BJ (cell line): Measurements from ENCODE around the gene OR52N2. TPM values are rescaled to one million over a fixed set of nuclear protein-coding genes. Genes with fewer than 3 reads are reported as not detected.

Experiments
- CTCF ChIA-PET: fragments of 350-600 bp; formaldehyde crosslinking; extraction: SDS; loops from one replicate; lab custom pipeline; 2021; ENCODE audit warnings: antibody characterized with exemption, inconsistent platforms; lab: Yijun Ruan, JAX
- POLR2A ChIA-PET: fragments of 300-600 bp; sonication (Branson Sonifier 250); formaldehyde crosslinking; extraction: SDS; loops from one replicate; lab custom pipeline; 2021; ENCODE audit warnings: antibody characterized with exemption; lab: Charles Lee
- DNase-seq: peaks from one replicate; pipeline ENCODE4 v3.0.0-alpha.2; 2011; ENCODE audit warnings: low read depth
- H3K27me3 ChIP-seq: 2 replicates; pipeline ENCODE4 v1.6.0; 2011; ENCODE audit warnings: low read length; ENCODE audit not compliant: control insufficient read depth, insufficient read depth
- H3K36me3 ChIP-seq: 2 replicates; pipeline ENCODE4 v1.5.1; 2011; ENCODE audit warnings: low read length; ENCODE audit not compliant: control insufficient read depth, insufficient read depth
- H3K4me3 ChIP-seq: 2 replicates; pipeline ENCODE4 v1.5.1; 2011; ENCODE audit warnings: low read depth, mild to moderate bottlenecking, control low read depth, low read length
- CTCF ChIP-seq: IDR thresholded peaks from 2 replicates; pipeline ENCODE4 v1.5.1; 2011; ENCODE audit warnings: low read depth, mild to moderate bottlenecking, control low read depth, inconsistent platforms, low read length, moderate library complexity; ENCODE audit not compliant: insufficient read depth
- polyA plus RNA-seq: library from polyadenylated mRNA; depleted of rRNA; stranded (reverse); fragments of >200 nt; gene quantifications from 2 replicates; pipeline ENCODE4 v1.2.3, GENCODE V29; 2011; rRNA removed

The OR52N2 gene
- polyA plus RNA-seq, 1 experiment = not detected

- DNase-seq = no peak
- no peak overlapping the region for H3K4me3 ChIP-seq
- POLR2A ChIA-PET = no interaction called here
- no peaks in the 10 kb centered on the region for H3K27me3 ChIP-seq
- CTCF ChIA-PET = no interaction called here
- TF ChIP-seq CTCF = no peak
- no peaks in the 10 kb centered on the region for H3K36me3 ChIP-seq
Measured at GRCh38 chr11:5846701-5847100, 38.0 kb downstream of the OR52N2 start.

GRCh38 chr11:5847711-5848110 lies 39.0 kb downstream of the OR52N2 start:
- Histone ChIP-seq H3K27me3 (no peaks in the 10 kb centered on the region), H3K36me3 (no peaks in the 10 kb centered on the region), H3K4me3 (no peak overlapping the region)
- ChIA-PET CTCF (no interaction called here), POLR2A (no interaction called here)
- DNase-seq = no peak
- no peak for TF ChIP-seq CTCF

DNA sequence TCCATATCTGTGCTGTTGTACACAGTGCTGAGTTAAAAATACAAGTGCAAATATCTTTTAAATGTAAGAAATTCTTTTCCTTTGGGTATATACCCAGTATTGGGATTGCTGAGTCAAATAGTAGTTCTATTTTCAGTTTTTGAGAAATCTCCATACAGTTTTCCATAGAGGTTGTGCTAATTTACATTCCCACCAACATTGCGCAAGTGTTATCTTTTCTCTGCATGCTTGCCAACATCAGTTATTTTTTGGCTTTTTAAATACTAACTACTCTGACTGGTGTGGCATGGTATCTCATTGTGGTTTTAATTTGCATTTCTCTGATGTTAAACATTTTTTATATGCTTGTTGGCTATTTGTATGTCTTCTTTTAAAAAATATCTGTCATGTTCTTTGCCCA lies 42.3 kb downstream of the OR52N2 start:
- Histone ChIP-seq H3K27me3 (no peaks in the 10 kb centered on the region), H3K36me3 (no peaks in the 10 kb centered on the region), H3K4me3 (no peak overlapping the region)
- DNase-seq = no peak
- ChIA-PET POLR2A (no interaction called here), CTCF (no interaction called here)
- no peak for TF ChIP-seq CTCF

DNA sequence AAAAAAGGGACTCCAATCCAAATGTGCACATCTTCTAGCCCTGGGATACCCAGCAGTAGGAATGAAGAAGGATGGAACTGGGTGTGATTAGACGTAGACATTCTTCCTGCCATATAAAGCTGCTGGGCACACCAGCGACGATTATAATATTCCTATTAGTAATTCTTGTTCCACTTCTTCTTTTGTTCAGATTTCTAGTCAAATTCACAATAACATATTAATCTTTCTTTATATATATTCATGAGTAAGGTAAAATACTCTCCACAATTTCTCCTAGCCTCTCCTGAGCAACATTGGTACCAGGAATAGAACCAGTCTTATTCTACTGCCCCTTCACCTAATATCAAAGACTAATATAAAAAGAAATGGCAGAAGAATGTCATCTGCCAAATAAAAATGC lies 48.9 kb downstream of the OR52N2 start, which contains the start of gene OR52E8:
OR52E8 (minus strand) TSS at position 101 of the 400 bp plus-strand sequence; CDS start at position 101, 0 bp downstream.
- no peak for TF ChIP-seq CTCF
- no peak within 1 kb of the TSS for H3K4me3 ChIP-seq
- no peaks in the 10 kb centered on the region for H3K36me3 ChIP-seq
- DNase-seq = no peak
- H3K27me3 ChIP-seq = no peaks in the 10 kb centered on the region
- ChIA-PET POLR2A (no interaction called here), CTCF (no interaction called here)

DNA sequence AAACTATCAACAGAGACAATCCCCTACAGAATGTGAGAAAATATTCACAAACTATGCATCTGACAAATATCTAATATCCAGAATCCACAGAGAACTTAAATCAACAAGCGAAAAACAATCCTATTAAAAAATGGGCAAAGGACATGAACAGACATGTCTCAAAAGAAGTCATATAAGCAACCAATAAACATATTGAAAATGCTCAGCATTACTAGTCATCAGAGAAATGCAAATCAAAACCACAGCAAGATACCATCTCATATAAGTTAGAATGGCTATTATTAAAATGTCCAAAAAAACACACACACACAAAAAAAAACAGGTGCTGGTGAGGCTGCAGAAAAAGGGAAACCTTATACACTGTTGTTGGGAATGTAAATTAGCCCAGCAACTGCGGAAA lies 57.1 kb downstream of the OR52N2 start:
- Histone ChIP-seq H3K4me3 (no peak overlapping the region), H3K27me3 (no peaks in the 10 kb centered on the region), H3K36me3 (no peaks in the 10 kb centered on the region)
- no peak for TF ChIP-seq CTCF
- POLR2A ChIA-PET = no interaction called here
- CTCF ChIA-PET = interaction anchor here (0.7 kb wide), 1 partner anchor 776 kb away, joined by 3 read pairs; no protein-coding TSS in a partner anchor
- no peak for DNase-seq

Other genes with a start within 250 kb of the OR52N2 start
- not detected in 2 replicates for gene OR52B6, start 228.0 kb upstream of the OR52N2 start, polyA plus RNA-seq
- 3.8 and 4.5 TPM in 2 replicates for gene TRIM6, start 212.3 kb upstream of the OR52N2 start, polyA plus RNA-seq
- 6.6 and 11.0 TPM in 2 replicates for gene TRIM34, start 183.9 kb upstream of the OR52N2 start, polyA plus RNA-seq
- 19.1 and 21.2 TPM in 2 replicates for gene TRIM5, start 123.8 kb upstream of the OR52N2 start, polyA plus RNA-seq
- gene TRIM22, start 119.1 kb upstream of the OR52N2 start, polyA plus RNA-seq = 58.2 and 74.9 TPM in 2 replicates
- not detected in 2 replicates for gene OR56B1, start 72.5 kb upstream of the OR52N2 start, polyA plus RNA-seq
- 0.07 TPM in 1 of 2 replicates, not detected in the other for gene OR52N4, start 54.7 kb upstream of the OR52N2 start, polyA plus RNA-seq
- not detected in 2 replicates for gene OR52N5, start 25.6 kb upstream of the OR52N2 start, polyA plus RNA-seq
- not detected in 2 replicates for gene OR52N1, start 17.7 kb upstream of the OR52N2 start, polyA plus RNA-seq
- gene OR52E6, start 33.0 kb downstream of the OR52N2 start, polyA plus RNA-seq = not detected in 2 replicates
- gene OR52E8, start 48.8 kb downstream of the OR52N2 start, polyA plus RNA-seq = not detected in 2 replicates
- not detected in 2 replicates for gene OR52E4, start 71.7 kb downstream of the OR52N2 start, polyA plus RNA-seq
- gene OR52E5, start 84.3 kb downstream of the OR52N2 start, polyA plus RNA-seq = not detected in 2 replicates
- gene OR56A3, start 133.3 kb downstream of the OR52N2 start, polyA plus RNA-seq = not detected in 2 replicates
- gene OR56A5, start 159.6 kb downstream of the OR52N2 start, polyA plus RNA-seq = not detected in 2 replicates
- not detected in 2 replicates for gene OR52L1, start 178.1 kb downstream of the OR52N2 start, polyA plus RNA-seq
- gene OR56A4, start 198.0 kb downstream of the OR52N2 start, polyA plus RNA-seq = not detected in 2 replicates
- gene OR56A1, start 221.8 kb downstream of the OR52N2 start, polyA plus RNA-seq = not detected in 2 replicates